GM12864 (cell line): ENCODE data around the gene TJP2.

Source experiments
- DNase-seq: peaks from one replicate; pipeline ENCODE4 v3.0.0-alpha.2; 2011; ENCODE audit warnings: low read depth
- H3K4me3 ChIP-seq: 2 replicates; pipeline ENCODE4 v1.5.1; 2011; ENCODE audit warnings: mild to moderate bottlenecking, low read depth, low read length, control low read depth
- TF ChIP-seq, protein P1 (sequence below): IDR thresholded peaks from 2 replicates; pipeline ENCODE4 v1.5.1; 2011; ENCODE audit warnings: low read depth, mild to moderate bottlenecking, moderate library complexity, low read length, control low read depth, inconsistent platforms; ENCODE audit errors: missing control alignments

Gene TJP2

DNA sequence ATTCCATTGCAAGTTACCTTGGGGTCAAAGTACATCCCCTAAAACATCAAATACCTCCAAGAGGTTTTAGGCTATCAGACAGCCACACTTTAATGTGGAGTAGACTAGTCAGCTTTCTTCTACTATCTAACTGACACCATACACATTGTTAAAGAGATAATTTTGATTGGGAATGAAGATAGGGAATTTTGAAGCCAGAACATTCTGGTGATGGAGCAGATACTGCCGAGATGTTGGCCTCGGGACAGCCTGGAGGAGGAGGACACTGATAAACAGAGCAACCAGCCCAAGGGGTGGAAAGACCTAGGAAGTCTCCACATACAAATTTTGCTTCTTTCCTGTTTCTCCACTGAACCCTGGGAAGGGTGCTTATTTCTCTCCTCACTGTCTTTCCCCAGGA is 14.9 kb downstream of the TJP2 start:
- TF ChIP-seq, protein P1, sequence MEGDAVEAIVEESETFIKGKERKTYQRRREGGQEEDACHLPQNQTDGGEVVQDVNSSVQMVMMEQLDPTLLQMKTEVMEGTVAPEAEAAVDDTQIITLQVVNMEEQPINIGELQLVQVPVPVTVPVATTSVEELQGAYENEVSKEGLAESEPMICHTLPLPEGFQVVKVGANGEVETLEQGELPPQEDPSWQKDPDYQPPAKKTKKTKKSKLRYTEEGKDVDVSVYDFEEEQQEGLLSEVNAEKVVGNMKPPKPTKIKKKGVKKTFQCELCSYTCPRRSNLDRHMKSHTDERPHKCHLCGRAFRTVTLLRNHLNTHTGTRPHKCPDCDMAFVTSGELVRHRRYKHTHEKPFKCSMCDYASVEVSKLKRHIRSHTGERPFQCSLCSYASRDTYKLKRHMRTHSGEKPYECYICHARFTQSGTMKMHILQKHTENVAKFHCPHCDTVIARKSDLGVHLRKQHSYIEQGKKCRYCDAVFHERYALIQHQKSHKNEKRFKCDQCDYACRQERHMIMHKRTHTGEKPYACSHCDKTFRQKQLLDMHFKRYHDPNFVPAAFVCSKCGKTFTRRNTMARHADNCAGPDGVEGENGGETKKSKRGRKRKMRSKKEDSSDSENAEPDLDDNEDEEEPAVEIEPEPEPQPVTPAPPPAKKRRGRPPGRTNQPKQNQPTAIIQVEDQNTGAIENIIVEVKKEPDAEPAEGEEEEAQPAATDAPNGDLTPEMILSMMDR: no peak

DNA sequence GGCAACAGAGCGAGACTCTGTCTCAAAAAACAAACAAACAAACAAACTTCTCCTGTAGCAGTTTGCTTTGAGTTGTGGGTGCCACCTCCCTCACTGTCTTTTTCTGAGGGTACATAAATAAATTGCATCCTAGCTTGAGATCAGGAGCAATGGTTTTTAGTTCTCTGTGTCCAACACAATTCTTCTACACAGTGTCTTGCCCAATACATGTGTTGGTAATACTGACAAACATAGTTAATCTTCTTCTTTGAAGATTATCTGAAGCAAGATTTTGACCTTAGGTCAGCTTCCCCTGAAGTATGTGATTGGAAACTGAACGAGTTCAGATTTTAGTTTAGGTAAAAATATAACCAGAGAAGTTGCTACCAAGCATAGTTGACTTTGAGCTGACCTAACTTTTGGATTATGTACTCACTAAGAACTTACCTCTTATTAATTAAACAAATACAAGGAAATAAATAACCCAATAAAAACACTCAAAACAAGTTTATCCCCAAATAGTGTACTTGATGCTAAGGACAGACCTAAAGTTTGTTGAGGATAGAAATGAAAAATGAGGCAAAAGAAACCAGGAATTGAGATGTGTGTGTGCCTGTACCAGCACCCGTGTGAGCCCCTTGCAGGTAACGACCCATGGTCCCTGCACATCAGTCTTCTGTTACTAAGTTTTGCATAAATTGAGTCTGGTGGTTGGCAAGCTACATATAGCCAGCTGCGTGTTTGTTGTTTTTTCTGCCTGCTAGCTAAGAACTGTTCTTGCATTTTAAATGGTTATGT is 16.2 kb downstream of the TJP2 start:
- no peak overlapping the region for H3K4me3 ChIP-seq
- no peak for DNase-seq
- TF ChIP-seq, protein P1: no peak

More for the DNA sequence above, 14.9 kb downstream of the TJP2 start:
- no peak for DNase-seq
- no peak overlapping the region for H3K4me3 ChIP-seq

DNA sequence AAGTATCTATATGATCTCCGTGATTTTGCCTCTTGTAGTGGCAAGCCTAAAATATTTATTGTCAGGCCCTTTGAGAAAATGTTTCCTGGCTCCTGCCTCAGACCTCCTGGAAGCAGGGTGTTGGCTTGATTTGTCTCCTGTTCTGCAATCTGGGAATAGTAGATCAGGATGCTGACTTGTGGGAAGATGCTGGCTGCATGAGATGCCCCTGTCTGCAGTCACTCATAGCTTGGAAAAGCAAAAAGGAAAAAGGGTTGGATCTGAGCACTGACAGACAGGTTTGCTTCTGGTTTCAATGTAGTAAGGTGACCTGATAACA is 16.7 kb downstream of the TJP2 start:
- DNase-seq: no peak

DNA sequence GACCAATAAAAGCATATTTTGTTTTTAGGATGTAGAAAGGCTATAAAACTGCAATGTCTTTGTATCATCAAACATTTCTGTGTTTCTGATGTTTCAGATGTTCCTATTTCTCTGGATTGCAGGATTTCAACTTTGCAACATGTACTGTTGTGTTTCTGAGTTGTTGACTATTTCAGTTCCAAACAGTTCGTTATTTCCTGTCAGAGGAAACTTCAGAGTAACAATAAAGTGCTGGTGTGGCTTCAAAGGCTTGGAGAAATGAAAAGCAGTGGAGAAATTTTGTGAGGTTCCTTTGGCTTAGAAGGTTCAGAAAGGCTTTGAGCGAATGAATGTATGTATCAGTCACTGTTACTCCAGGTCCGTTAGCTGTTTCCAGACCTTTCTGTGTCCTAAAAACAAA is 17.2 kb downstream of the TJP2 start:
- TF ChIP-seq, protein P1: no peak
- no peak overlapping the region for H3K4me3 ChIP-seq
- DNase-seq: no peak

More for the DNA sequence above, 16.7 kb downstream of the TJP2 start:
- TF ChIP-seq, protein P1: no peak
- no peak overlapping the region for H3K4me3 ChIP-seq

DNA sequence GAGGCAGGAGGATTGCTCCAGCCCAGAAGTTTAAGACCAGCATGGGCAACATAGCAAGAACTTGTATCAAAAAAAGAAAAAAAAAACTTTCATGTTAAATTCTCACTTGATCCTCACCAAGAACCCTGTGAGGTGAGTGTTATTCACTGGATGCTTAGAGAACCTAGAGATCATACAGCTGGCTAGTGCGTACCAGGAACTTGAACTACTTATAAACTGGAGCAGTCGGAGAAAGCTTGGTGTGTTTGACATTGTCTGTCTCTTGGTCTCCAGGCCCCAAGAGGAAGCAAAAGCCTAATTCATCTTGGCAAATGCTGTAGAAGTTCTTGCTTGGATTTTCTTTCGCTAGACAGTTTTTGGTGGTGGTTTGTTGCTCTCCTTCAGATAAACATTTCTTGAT is 18.1 kb downstream of the TJP2 start:
- TF ChIP-seq, protein P1: no peak
- H3K4me3 ChIP-seq: no peak overlapping the region
- DNase-seq: no peak

DNA sequence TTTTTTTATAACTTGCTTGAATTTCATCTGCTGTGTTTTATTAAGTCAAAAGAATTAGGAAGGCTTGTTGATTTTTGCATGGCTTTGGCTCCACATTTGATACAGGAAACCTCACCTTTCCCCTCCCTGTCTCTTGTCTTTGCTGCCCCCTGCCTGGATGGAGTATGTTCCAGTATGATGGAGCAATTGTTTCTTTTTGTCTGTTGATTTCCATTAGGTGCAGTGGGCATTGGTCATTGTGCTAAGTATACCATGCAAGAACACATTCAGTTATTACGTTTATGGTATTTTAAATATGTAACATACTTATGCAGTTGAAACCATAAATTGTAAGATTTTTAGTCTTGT is 19.6 kb downstream of the TJP2 start:
- DNase-seq: no peak
- no peak overlapping the region for H3K4me3 ChIP-seq
- TF ChIP-seq, protein P1: no peak
